ENCODE results near the gene ITGAX. TPM values are rescaled to one million over a fixed set of nuclear protein-coding genes. Genes with fewer than 3 reads are reported as not detected.

The ITGAX gene
- total and polyA plus RNA-seq, 2 donors (not counting 1 experiment from before 2014, with no cell fraction given) = 48.0 to 78.8 TPM

DNA sequence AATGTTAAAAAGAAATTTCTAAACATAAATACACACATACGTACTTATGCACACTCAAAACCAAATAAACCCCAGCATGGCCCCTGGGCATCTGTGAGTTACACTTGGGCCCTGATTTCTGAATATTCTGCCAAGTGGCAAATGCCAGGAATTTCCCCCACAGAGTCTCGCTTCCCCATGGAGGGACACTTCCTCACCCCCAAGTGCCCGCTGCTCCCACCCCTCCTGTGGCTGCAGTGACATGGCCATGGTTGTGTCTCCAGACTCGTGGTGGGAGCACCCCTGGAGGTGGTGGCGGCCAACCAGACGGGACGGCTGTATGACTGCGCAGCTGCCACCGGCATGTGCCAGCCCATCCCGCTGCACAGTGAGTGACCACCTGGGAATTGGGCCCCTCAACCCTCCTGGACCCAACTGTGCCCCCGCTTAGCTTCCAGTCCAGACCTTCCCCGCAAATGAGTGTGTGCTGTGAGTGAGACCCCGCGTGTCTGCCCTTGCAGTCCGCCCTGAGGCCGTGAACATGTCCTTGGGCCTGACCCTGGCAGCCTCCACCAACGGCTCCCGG, 42.2 kb downstream of the ITGAX start:
- no peak overlapping the region for H3K4me3 ChIP-seq (ENCODE audit: control extremely low read depth in 1 of 5, extremely low read depth in 1 of 5, insufficient read depth in 1 of 5, low read depth in 2 of 5, low read length in 4 of 5)
- H3K36me3 ChIP-seq (replicated peaks in 1 of 2; ENCODE audit: control extremely low read depth in 1 of 2, control insufficient read depth in 1 of 2, extremely low read depth in 1 of 2, insufficient read depth in 2 of 2, low read length in 1 of 2) = no peaks in the 10 kb centered on the region
- peaks cover 0 to 13% (median 6%) of the 10 kb centered on the region in 3 donors for H3K9me3 ChIP-seq (ENCODE audit: control extremely low read depth in 1 of 3, control insufficient read depth in 2 of 3, insufficient read depth in 1 of 3, low read length in 2 of 3)
- Mint-ChIP-seq H3K27ac (no peak overlapping the region), H3K4me3 (no peak overlapping the region), H3K4me1 (peaks cover 12% of the 10 kb centered on the region), H3K27me3 (peaks cover 4% of the 10 kb centered on the region), H3K9me3 (ENCODE audit: insufficient read depth) (no peaks in the 10 kb centered on the region)
- no peak for ATAC-seq (ENCODE audit: low read depth)
- ChIA-PET CTCF (no interaction called here), POLR2A (no interaction called here)
- intact Hi-C loops (cut with micrococcal nuclease) = no loop called here
- H4K20me1 ChIP-seq (ENCODE audit: control insufficient read depth, insufficient read depth, low read length, poor library complexity, severe bottlenecking) = no peaks in the 10 kb centered on the region
- no peak overlapping the region for H3K27ac ChIP-seq (ENCODE audit: low read length in 2 of 2)
- WGBS (ENCODE audit: insufficient coverage) = 95% methylated on average over 15 of the region's 18 CpGs
- DNase-seq = no peak
- H3K27me3 ChIP-seq (replicated peaks in 1 of 4; ENCODE audit: control extremely low read depth in 1 of 4, control insufficient read depth in 3 of 4, insufficient read depth in 4 of 4, low read length in 3 of 4) = peaks cover 0 to 3% (median 0%) of the 10 kb centered on the region in 4 experiments
- H2AFZ ChIP-seq (ENCODE audit: insufficient read depth, low read depth, low read length, poor library complexity, severe bottlenecking) = no peak overlapping the region
- H3K4me2 ChIP-seq (replicated peaks; ENCODE audit: low read depth, low read length, poor library complexity, severe bottlenecking) = no peak overlapping the region
- no peak overlapping the region for H3K9ac ChIP-seq (ENCODE audit: low read length)
- TF ChIP-seq EZH2 (IDR thresholded peaks at IDR 0.05; ENCODE audit: borderline replicate concordance, insufficient read depth, low read depth, low read length, poor library complexity, severe bottlenecking) = no peak
- TF ChIP-seq, protein P1, sequence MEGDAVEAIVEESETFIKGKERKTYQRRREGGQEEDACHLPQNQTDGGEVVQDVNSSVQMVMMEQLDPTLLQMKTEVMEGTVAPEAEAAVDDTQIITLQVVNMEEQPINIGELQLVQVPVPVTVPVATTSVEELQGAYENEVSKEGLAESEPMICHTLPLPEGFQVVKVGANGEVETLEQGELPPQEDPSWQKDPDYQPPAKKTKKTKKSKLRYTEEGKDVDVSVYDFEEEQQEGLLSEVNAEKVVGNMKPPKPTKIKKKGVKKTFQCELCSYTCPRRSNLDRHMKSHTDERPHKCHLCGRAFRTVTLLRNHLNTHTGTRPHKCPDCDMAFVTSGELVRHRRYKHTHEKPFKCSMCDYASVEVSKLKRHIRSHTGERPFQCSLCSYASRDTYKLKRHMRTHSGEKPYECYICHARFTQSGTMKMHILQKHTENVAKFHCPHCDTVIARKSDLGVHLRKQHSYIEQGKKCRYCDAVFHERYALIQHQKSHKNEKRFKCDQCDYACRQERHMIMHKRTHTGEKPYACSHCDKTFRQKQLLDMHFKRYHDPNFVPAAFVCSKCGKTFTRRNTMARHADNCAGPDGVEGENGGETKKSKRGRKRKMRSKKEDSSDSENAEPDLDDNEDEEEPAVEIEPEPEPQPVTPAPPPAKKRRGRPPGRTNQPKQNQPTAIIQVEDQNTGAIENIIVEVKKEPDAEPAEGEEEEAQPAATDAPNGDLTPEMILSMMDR (IDR thresholded peaks at IDR 0.05) = no peak
- no peaks in the 10 kb centered on the region for H3K79me2 ChIP-seq (ENCODE audit: control insufficient read depth, insufficient read depth, low read length)
- peaks cover 0 to 7% of the 10 kb centered on the region in 2 donors for H3K4me1 ChIP-seq (ENCODE audit: control insufficient read depth in 2 of 2, insufficient read depth in 2 of 2, low read length in 2 of 2)

DNA sequence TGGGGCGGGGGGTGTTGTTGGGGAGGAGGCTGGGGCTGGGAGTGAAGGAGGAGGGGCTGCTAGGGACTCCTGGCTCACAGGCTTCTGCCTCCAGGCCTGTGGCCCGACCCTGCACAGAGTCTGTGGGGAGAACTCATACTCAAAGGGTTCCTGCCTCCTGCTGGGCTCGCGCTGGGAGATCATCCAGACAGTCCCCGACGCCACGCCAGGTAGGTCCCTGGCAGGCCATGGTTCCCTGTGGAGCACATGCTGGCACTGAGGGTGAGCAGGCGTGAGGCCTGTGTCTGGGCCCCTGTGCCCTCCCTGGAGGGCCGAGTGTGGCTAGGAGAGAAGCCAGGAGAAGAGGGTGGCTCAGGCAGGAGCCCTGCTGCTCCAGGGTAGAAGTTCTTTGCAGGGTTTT, 42.7 kb downstream of the ITGAX start:
- no peaks in the 10 kb centered on the region for H4K20me1 ChIP-seq (ENCODE audit: control insufficient read depth, insufficient read depth, low read length, poor library complexity, severe bottlenecking)
- ChIA-PET POLR2A (no interaction called here), CTCF (no interaction called here)
- H3K27ac Mint-ChIP-seq = no peak overlapping the region
- H3K27me3 Mint-ChIP-seq = peaks cover 4% of the 10 kb centered on the region
- H3K4me2 ChIP-seq (replicated peaks; ENCODE audit: low read depth, low read length, poor library complexity, severe bottlenecking) = no peak overlapping the region
- no peak overlapping the region for H3K4me3 ChIP-seq (ENCODE audit: control extremely low read depth in 1 of 5, extremely low read depth in 1 of 5, insufficient read depth in 1 of 5, low read depth in 2 of 5, low read length in 4 of 5)
- peaks cover 0 to 13% (median 6%) of the 10 kb centered on the region in 3 donors for H3K9me3 ChIP-seq (ENCODE audit: control extremely low read depth in 1 of 3, control insufficient read depth in 2 of 3, insufficient read depth in 1 of 3, low read length in 2 of 3)
- peaks cover 0 to 3% (median 0%) of the 10 kb centered on the region in 4 experiments for H3K27me3 ChIP-seq (replicated peaks in 1 of 4; ENCODE audit: control extremely low read depth in 1 of 4, control insufficient read depth in 3 of 4, insufficient read depth in 4 of 4, low read length in 3 of 4)
- TF ChIP-seq, protein P1 (IDR thresholded peaks at IDR 0.05) = no peak
- intact Hi-C loops (cut with micrococcal nuclease) = no loop called here
- no peaks in the 10 kb centered on the region for H3K79me2 ChIP-seq (ENCODE audit: control insufficient read depth, insufficient read depth, low read length)
- no peaks in the 10 kb centered on the region for H3K9me3 Mint-ChIP-seq (ENCODE audit: insufficient read depth)
- H3K27ac ChIP-seq (ENCODE audit: low read length in 2 of 2) = no peak overlapping the region
- WGBS (ENCODE audit: insufficient coverage) = over 99% methylated on average over 8 of the region's 9 CpGs
- H3K4me1 ChIP-seq (ENCODE audit: control insufficient read depth in 2 of 2, insufficient read depth in 2 of 2, low read length in 2 of 2) = peaks cover 0 to 7% of the 10 kb centered on the region in 2 donors
- no peak overlapping the region for H3K4me3 Mint-ChIP-seq
- H3K9ac ChIP-seq (ENCODE audit: low read length) = no peak overlapping the region
- peaks cover 12% of the 10 kb centered on the region for H3K4me1 Mint-ChIP-seq
- no peak for DNase-seq
- H2AFZ ChIP-seq (ENCODE audit: insufficient read depth, low read depth, low read length, poor library complexity, severe bottlenecking) = no peak overlapping the region
- H3K36me3 ChIP-seq (replicated peaks in 1 of 2; ENCODE audit: control extremely low read depth in 1 of 2, control insufficient read depth in 1 of 2, extremely low read depth in 1 of 2, insufficient read depth in 2 of 2, low read length in 1 of 2) = no peaks in the 10 kb centered on the region
- ATAC-seq (ENCODE audit: low read depth) = no peak
